HCT116 (cell line): Measurements from ENCODE around the gene WNK1. TPM values are rescaled to one million over a fixed set of nuclear protein-coding genes. Genes with fewer than 3 reads are reported as not detected.

Experiments
- ATAC-seq: fragments of 200-7000 bp; cut with Tn5 transposase; 2 replicates; pipeline ENCODE4 v1.9.1; 2020; ENCODE audit warnings: mild to moderate bottlenecking, moderate library complexity
- BruUV-seq: library from RNA; stranded (reverse); fragments of 400-500 nt; replicated peaks from 2 replicates; lab custom pipeline; 2021; lab: Mats Ljungman, UMichigan
- CTCF ChIA-PET: fragments of 300-600 bp; sonication (Branson Sonifier 250); formaldehyde crosslinking; loops from one replicate; lab custom pipeline; 2021; ENCODE audit warnings: antibody characterized with exemption; lab: Charles Lee
- POLR2A ChIA-PET: fragments of 300-600, 350-600 bp; sonication (Branson Sonifier 250); formaldehyde crosslinking; loops from one replicate; lab custom pipeline; 2021; ENCODE audit warnings: antibody characterized with exemption; lab: Charles Lee
- RAD21 ChIA-PET, 2 experiments: fragments of 300-600 bp; sonication (Branson Sonifier 250); formaldehyde crosslinking; loops; one replicate each; lab custom pipeline; 2023; ENCODE audit warnings: low total read pairs in 2 of 2; ENCODE audit not compliant: uncharacterized antibody in 2 of 2, unreplicated experiment in 2 of 2, low non-redundant PET in 1 of 2; lab: Charles Lee
- DNase-seq: peaks from one replicate; pipeline ENCODE4 v3.0.0-alpha.2; 2010; ENCODE audit warnings: low read depth, low spot score
- H2AFZ ChIP-seq: fragments of 200-600 bp; shearing (Covaris generic), sonication (generic); 2 replicates; pipeline ENCODE4 v1.6.1; 2017; ENCODE audit warnings: low read depth, mixed run types, mixed read lengths, antibody characterized with exemption, low read length; ENCODE audit not compliant: poor library complexity, severe bottlenecking
- H3K27ac ChIP-seq: 2 replicates; pipeline ENCODE4 v1.5.1; 2012; ENCODE audit warnings: low read depth, low read length
- H3K27me3 ChIP-seq: fragments of 200-600 bp; sonication (generic); 2 replicates; pipeline ENCODE4 v1.6.1; 2016; ENCODE audit warnings: mixed run types, low read length, mixed read lengths; ENCODE audit not compliant: insufficient read depth
- H3K36me3 ChIP-seq, 2 experiments: fragments of 200-500 bp in 1 of 2; fragments of 200-600 bp in 1 of 2; sonication (Bioruptor generic) in 1 of 2; sonication (generic) in 1 of 2; 2 replicates each; pipeline versions ENCODE4 v1.5.1 to v1.6.1; 2014 to 2016; ENCODE audit warnings: low read length in 2 of 2, inconsistent platforms in 1 of 2, mixed read lengths in 1 of 2, mixed run types in 1 of 2; ENCODE audit not compliant: insufficient read depth in 2 of 2, control insufficient read depth in 1 of 2
- H3K4me1 ChIP-seq, 2 experiments: fragments of 200-600 bp in 1 of 2; sonication (generic) in 1 of 2; 2 replicates each; pipeline versions ENCODE4 v1.5.1 to v1.6.1; 2012 to 2017; ENCODE audit warnings: low read length in 2 of 2, inconsistent platforms in 1 of 2, mild to moderate bottlenecking in 1 of 2, mixed read lengths in 1 of 2, mixed run types in 1 of 2, moderate library complexity in 1 of 2; ENCODE audit not compliant: insufficient read depth in 2 of 2, control insufficient read depth in 1 of 2
- H3K4me2 ChIP-seq: fragments of 200-600 bp; sonication (generic); 2 replicates; pipeline ENCODE4 v1.6.1; 2017; ENCODE audit warnings: mixed run types, low read length, mixed read lengths
- H3K4me3 ChIP-seq, 2 experiments: fragments of 200-600 bp in 1 of 2; sonication (generic) in 1 of 2; replicated peaks in 1 of 2; 2 replicates each; pipeline ENCODE4 v1.5.1; 2011 to 2016; ENCODE audit warnings: low read length in 2 of 2, control low read depth in 1 of 2, low read depth in 1 of 2, mild to moderate bottlenecking in 1 of 2, mixed read lengths in 1 of 2, mixed run types in 1 of 2
- H3K79me2 ChIP-seq: fragments of 200-600 bp; sonication (generic); 2 replicates; pipeline ENCODE4 v1.6.1; 2017; ENCODE audit warnings: mild to moderate bottlenecking, mixed run types, low read length, moderate library complexity, mixed read lengths; ENCODE audit not compliant: insufficient read depth
- H3K9ac ChIP-seq: fragments of 200-600 bp; sonication (generic); 2 replicates; pipeline ENCODE4 v1.6.1; 2016; ENCODE audit warnings: low read length, mixed read lengths
- H3K9me2 ChIP-seq: fragments of 200-600 bp; sonication (generic), shearing (Covaris generic); 2 replicates; pipeline ENCODE4 v1.6.1; 2017; ENCODE audit warnings: mixed run types, mild to moderate bottlenecking, moderate library complexity; ENCODE audit not compliant: insufficient read depth
- H3K9me3 ChIP-seq, 2 experiments: fragments of 200-500 bp in 1 of 2; fragments of 200-600 bp in 1 of 2; sonication (Bioruptor generic) in 1 of 2; sonication (generic) in 1 of 2; 2 replicates each; pipeline ENCODE4 v1.6.1; 2014 to 2017; ENCODE audit warnings: low read length in 2 of 2, mixed read lengths in 2 of 2, inconsistent platforms in 1 of 2, low read depth in 1 of 2, mild to moderate bottlenecking in 1 of 2, mixed run types in 1 of 2, moderate library complexity in 1 of 2; ENCODE audit not compliant: control insufficient read depth in 1 of 2, insufficient read depth in 1 of 2
- H4K20me1 ChIP-seq: fragments of 200-600 bp; sonication (generic), shearing (Covaris generic); 2 replicates; pipeline ENCODE4 v1.6.1; 2017; ENCODE audit warnings: mixed run types, mild to moderate bottlenecking, moderate library complexity; ENCODE audit not compliant: insufficient read depth
- CEBPB ChIP-seq: IDR thresholded peaks from 2 replicates; pipeline ENCODE4 v1.6.1; 2012; ENCODE audit warnings: low read depth
- EGR1 ChIP-seq: IDR thresholded peaks from 2 replicates; pipeline ENCODE4 v1.6.1; 2012; ENCODE audit warnings: low read depth
- EZH2phosphoT487 ChIP-seq: fragments of 200-600 bp; IDR thresholded peaks from 2 replicates; pipeline ENCODE4 v1.6.1; 2018; ENCODE audit warnings: antibody characterized with exemption, borderline replicate concordance
- FOSL1 ChIP-seq: IDR thresholded peaks from 2 replicates; pipeline ENCODE4 v1.6.1; 2012; ENCODE audit warnings: low read depth
- JUND ChIP-seq: IDR thresholded peaks from 2 replicates; pipeline ENCODE4 v1.6.1; 2012
- POLR2AphosphoS5 ChIP-seq: IDR thresholded peaks from 2 replicates; pipeline ENCODE4 v1.6.1; 2011; ENCODE audit warnings: mild to moderate bottlenecking, low read depth, low read length, moderate library complexity
- SIN3A ChIP-seq: IDR thresholded peaks from 2 replicates; pipeline ENCODE4 v1.6.1; 2012; ENCODE audit warnings: low read depth
- TCF7L2 ChIP-seq: IDR thresholded peaks from 2 replicates; pipeline ENCODE4 v1.7.0; 2011; ENCODE audit warnings: borderline replicate concordance, inconsistent platforms; ENCODE audit not compliant: insufficient read depth, insufficient read length; ENCODE audit errors: extremely low read depth
- YY1 ChIP-seq: IDR thresholded peaks from 2 replicates; pipeline ENCODE4 v1.6.1; 2011; ENCODE audit warnings: low read length, low read depth, moderate library complexity, mild to moderate bottlenecking; ENCODE audit not compliant: insufficient replicate concordance; ENCODE audit errors: extremely low read depth
- ZFX ChIP-seq: fragments of 450-650 bp; IDR thresholded peaks from 2 replicates; pipeline ENCODE4 v1.6.1; 2017
- intact Hi-C: fragments of 100-400 bp; cut with micrococcal nuclease; formaldehyde crosslinking; loops from 2 replicates; pipeline ENCODE4 v1.10.0; 2022
- total RNA-seq: library from RNA; stranded (reverse); gene quantifications from one replicate; pipeline ENCODE4 v1.2.1, GENCODE V29; 2021; ENCODE audit not compliant: unreplicated experiment
- TF ChIP-seq, protein P1 (sequence below): IDR thresholded peaks from 2 replicates; pipeline ENCODE4 v1.6.1; 2012; ENCODE audit warnings: low read depth
- TF ChIP-seq, protein P2 (sequence below): IDR thresholded peaks from 2 replicates; pipeline ENCODE4 v1.6.1; 2012
- TF ChIP-seq, protein P3 (sequence below), 3 experiments: fragments of 200-600 bp in 1 of 3; sonication (generic) in 1 of 3; IDR thresholded peaks in 2 of 3; conservative IDR thresholded peaks in 1 of 3; 2 replicates each; pipeline ENCODE4 v1.5.1; 2012 to 2017; ENCODE audit warnings: low read depth in 2 of 3, low read length in 2 of 3, antibody characterized with exemption in 1 of 3, borderline replicate concordance in 1 of 3, control low read depth in 1 of 3, mild to moderate bottlenecking in 1 of 3, mixed read lengths in 1 of 3, mixed run types in 1 of 3, moderate library complexity in 1 of 3; ENCODE audit not compliant: insufficient read depth in 1 of 3
- TF ChIP-seq, protein P4 (sequence below): IDR thresholded peaks from 2 replicates; pipeline ENCODE4 v1.6.1; 2011; ENCODE audit warnings: mild to moderate bottlenecking, low read length, moderate library complexity; ENCODE audit not compliant: insufficient replicate concordance; ENCODE audit errors: extremely low read depth

Gene WNK1
- total RNA-seq, 1 experiment from 2014 or later = 81.0 TPM

DNA sequence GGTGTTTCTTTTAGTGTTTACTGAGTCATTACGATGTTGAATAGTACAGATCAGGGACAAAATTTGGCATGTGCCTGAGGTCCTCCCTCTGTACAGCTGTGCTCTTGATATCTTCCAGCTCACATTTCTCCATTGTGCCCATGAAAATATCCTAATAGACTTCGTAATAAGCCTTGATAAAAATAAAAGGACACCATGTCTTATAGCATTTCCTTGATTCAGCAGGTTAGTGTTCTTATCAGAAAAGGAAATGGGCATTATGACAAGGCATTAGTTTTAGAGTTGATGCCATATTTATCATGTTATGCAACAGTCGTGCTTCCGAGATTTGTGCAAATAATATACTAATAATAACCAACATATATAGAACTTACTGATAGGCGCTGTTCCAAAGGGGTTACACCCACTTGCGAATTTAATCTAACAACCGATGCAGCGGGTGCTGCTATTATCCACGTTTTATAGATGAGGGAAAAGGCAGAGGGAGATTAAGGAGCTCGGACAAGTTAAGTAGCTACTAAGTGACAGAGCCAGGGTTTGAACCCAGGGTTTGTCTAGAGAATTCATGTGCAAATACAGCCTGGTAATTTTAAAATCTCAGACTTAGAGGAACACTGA, 15.1 kb upstream of the WNK1 start (continued):
- TF ChIP-seq CEBPB (no peak), EGR1 (no peak), SIN3A (no peak), JUND (no peak)

DNA sequence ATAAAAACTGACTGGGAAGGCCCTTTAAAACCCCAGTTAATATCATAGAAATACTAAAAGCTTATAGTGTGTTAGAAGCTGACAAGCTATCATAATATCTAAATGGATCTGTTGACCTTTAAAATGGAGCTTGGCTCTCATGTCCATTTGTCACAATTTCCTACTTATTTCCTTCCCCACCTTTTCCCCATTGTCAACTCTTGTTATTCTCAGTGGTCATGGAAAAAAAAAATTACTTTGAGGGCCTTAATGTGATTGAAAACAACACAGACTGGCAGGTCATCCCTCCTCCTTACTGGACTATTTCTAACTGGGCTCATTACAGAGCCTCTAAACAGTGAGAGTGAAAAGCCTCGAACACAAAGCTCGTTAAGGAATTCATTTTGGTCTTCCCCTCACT, 13.7 kb upstream of the WNK1 start:
- Histone ChIP-seq H3K79me2 (no peaks in the 10 kb centered on the region), H3K9ac (no peak overlapping the region), H3K27me3 (no peaks in the 10 kb centered on the region), H4K20me1 (no peaks in the 10 kb centered on the region), H3K4me2 (no peak overlapping the region), H2AFZ (no peak overlapping the region), H3K27ac (no peak overlapping the region), H3K36me3 (no peaks in the 10 kb centered on the region), H3K4me3 (no peak overlapping the region), H3K4me1 (no peaks in the 10 kb centered on the region), H3K9me3 (no peaks in the 10 kb centered on the region), H3K9me2 (no peaks in the 10 kb centered on the region)
- ChIA-PET POLR2A (no interaction called here), CTCF (interaction anchor here (1.9 kb wide), 1 partner anchor 12 kb away, joined by 8 read pairs; no protein-coding TSS in a partner anchor), RAD21 (no interaction called here)
- BruUV-seq = no TSS peak
- no peak for DNase-seq
- TF ChIP-seq POLR2AphosphoS5 = no peak
- TF ChIP-seq TCF7L2 = no peak
- TF ChIP-seq JUND = no peak
- no peak for TF ChIP-seq EGR1
- no peak for TF ChIP-seq CEBPB
- TF ChIP-seq FOSL1 = no peak
- TF ChIP-seq, protein P1, sequence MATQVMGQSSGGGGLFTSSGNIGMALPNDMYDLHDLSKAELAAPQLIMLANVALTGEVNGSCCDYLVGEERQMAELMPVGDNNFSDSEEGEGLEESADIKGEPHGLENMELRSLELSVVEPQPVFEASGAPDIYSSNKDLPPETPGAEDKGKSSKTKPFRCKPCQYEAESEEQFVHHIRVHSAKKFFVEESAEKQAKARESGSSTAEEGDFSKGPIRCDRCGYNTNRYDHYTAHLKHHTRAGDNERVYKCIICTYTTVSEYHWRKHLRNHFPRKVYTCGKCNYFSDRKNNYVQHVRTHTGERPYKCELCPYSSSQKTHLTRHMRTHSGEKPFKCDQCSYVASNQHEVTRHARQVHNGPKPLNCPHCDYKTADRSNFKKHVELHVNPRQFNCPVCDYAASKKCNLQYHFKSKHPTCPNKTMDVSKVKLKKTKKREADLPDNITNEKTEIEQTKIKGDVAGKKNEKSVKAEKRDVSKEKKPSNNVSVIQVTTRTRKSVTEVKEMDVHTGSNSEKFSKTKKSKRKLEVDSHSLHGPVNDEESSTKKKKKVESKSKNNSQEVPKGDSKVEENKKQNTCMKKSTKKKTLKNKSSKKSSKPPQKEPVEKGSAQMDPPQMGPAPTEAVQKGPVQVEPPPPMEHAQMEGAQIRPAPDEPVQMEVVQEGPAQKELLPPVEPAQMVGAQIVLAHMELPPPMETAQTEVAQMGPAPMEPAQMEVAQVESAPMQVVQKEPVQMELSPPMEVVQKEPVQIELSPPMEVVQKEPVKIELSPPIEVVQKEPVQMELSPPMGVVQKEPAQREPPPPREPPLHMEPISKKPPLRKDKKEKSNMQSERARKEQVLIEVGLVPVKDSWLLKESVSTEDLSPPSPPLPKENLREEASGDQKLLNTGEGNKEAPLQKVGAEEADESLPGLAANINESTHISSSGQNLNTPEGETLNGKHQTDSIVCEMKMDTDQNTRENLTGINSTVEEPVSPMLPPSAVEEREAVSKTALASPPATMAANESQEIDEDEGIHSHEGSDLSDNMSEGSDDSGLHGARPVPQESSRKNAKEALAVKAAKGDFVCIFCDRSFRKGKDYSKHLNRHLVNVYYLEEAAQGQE = no peak
- TF ChIP-seq, protein P2, sequence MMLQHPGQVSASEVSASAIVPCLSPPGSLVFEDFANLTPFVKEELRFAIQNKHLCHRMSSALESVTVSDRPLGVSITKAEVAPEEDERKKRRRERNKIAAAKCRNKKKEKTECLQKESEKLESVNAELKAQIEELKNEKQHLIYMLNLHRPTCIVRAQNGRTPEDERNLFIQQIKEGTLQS = no peak
- no peak for TF ChIP-seq ZFX
- TF ChIP-seq, protein P3, sequence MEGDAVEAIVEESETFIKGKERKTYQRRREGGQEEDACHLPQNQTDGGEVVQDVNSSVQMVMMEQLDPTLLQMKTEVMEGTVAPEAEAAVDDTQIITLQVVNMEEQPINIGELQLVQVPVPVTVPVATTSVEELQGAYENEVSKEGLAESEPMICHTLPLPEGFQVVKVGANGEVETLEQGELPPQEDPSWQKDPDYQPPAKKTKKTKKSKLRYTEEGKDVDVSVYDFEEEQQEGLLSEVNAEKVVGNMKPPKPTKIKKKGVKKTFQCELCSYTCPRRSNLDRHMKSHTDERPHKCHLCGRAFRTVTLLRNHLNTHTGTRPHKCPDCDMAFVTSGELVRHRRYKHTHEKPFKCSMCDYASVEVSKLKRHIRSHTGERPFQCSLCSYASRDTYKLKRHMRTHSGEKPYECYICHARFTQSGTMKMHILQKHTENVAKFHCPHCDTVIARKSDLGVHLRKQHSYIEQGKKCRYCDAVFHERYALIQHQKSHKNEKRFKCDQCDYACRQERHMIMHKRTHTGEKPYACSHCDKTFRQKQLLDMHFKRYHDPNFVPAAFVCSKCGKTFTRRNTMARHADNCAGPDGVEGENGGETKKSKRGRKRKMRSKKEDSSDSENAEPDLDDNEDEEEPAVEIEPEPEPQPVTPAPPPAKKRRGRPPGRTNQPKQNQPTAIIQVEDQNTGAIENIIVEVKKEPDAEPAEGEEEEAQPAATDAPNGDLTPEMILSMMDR (IDR thresholded peaks at IDR 0.05 in 2 of 3, conservative IDR thresholded peaks at IDR 0.05 in 1 of 3; ENCODE audit: borderline replicate concordance in 1 of 3, insufficient read depth in 1 of 3, low read depth in 2 of 3, low read length in 2 of 3) = no peak
- TF ChIP-seq, protein P4, sequence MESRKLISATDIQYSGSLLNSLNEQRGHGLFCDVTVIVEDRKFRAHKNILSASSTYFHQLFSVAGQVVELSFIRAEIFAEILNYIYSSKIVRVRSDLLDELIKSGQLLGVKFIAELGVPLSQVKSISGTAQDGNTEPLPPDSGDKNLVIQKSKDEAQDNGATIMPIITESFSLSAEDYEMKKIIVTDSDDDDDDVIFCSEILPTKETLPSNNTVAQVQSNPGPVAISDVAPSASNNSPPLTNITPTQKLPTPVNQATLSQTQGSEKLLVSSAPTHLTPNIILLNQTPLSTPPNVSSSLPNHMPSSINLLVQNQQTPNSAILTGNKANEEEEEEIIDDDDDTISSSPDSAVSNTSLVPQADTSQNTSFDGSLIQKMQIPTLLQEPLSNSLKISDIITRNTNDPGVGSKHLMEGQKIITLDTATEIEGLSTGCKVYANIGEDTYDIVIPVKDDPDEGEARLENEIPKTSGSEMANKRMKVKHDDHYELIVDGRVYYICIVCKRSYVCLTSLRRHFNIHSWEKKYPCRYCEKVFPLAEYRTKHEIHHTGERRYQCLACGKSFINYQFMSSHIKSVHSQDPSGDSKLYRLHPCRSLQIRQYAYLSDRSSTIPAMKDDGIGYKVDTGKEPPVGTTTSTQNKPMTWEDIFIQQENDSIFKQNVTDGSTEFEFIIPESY = no peak
- no peak for TF ChIP-seq EZH2phosphoT487
- TF ChIP-seq YY1 = no peak
- no peak for ATAC-seq
- intact Hi-C loops = no loop called here
